GM19025 (cell line): ENCODE measurements around the gene TFAP2E.
"Not testable (repeated sequence)": the region's sequence is repeated elsewhere in the genome, so short reads cannot be mapped to it uniquely, and the experiment has no call there.

Experiments used
- ATAC-seq: cut with Tn5 transposase; IDR thresholded peaks from one replicate; pipeline ENCODE4 v1.9.1; 2021; ENCODE audit warnings: mild to moderate bottlenecking, low read depth, moderate library complexity; ENCODE audit not compliant: unreplicated experiment

TFAP2E gene

DNA sequence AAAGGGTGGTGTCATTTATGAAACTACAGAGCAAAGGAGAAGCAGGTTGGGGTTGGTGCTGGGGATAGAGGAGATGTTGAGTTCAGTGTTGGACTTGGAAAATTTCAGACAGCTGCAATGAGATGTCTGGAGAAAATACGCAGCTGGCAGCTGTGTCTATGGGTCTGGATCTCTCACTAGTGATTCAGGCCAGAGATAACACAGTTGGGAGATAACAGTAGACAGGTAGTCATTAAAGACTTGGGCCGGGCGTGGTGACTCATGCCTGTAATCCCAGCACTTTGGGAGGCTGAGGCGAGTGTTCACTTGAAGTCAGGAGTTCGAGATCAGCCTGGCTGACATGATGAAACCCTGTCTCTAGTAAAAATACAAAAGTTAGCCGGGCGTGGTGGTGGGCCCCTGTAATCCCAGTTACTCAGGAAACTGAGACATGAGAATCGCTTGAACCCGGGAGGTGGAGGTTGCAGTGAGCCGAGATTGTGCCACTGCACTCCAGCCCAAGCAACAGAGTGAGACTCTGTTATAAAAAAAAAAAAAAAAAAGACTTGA lies 2.5 kb upstream of the TFAP2E start:
- no peak for ATAC-seq

DNA sequence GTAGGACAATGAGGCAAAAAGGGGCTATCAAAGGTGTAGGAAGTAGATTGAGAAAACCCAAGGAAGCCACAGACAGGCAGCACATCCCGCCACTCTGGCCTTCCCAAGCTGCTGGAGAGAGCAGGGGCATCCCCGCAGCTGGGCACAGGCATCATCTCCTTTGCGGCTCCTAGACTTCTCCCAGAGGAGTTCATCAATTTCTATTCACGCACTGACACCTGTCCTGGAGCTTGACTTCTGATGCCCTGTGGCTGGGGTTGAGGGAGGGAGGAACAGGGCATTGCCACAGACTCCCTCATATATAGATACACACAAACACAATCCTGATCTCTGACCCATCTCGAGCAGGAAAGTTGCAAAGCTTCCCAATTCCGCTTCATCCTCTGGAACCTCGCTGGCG lies 1.9 kb upstream of the TFAP2E start:
- no peak for ATAC-seq

DNA sequence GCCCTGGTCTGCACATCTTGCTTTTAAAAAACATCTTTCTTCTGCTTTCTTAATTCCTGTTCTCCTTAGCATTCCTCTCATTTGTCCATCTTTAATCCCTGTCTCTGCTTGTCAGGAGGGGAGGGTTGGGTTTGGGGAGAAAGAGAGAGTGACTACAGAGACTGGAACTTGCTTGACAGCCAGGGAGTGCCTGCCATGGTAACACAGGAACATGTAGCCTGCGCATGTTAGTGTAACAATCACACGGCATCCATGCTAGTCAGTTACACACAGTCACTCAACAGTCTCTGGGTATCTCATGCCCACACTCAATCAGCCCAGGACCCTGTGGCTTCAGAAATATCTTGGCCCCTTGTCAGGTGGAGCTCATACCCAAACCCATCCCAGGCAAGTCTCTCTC lies 818 bp upstream of the TFAP2E start:
- no peak for ATAC-seq

DNA sequence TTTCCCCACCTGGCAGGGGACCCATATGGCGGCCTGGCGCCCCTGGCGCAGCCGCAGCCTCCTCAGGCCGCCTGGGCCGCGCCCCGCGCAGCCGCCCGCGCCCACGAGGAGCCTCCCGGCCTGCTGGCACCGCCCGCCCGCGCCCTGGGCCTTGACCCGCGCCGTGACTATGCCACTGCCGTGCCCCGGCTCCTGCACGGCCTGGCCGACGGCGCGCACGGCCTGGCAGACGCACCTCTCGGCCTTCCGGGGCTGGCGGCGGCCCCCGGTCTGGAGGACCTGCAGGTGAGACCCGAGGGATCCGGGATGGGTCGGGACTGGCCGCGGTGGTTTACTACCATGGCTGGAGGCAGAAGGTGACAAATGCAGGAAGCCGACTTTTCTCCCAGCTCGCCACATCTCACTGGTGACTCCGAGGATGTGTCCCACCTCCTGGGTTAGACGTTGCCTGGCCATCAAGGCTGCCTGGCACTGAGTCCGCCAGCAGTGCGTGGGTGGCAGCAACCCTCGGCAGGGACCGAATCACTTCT lies 1.1 kb downstream of the TFAP2E start:
- ATAC-seq, result no peak

DNA sequence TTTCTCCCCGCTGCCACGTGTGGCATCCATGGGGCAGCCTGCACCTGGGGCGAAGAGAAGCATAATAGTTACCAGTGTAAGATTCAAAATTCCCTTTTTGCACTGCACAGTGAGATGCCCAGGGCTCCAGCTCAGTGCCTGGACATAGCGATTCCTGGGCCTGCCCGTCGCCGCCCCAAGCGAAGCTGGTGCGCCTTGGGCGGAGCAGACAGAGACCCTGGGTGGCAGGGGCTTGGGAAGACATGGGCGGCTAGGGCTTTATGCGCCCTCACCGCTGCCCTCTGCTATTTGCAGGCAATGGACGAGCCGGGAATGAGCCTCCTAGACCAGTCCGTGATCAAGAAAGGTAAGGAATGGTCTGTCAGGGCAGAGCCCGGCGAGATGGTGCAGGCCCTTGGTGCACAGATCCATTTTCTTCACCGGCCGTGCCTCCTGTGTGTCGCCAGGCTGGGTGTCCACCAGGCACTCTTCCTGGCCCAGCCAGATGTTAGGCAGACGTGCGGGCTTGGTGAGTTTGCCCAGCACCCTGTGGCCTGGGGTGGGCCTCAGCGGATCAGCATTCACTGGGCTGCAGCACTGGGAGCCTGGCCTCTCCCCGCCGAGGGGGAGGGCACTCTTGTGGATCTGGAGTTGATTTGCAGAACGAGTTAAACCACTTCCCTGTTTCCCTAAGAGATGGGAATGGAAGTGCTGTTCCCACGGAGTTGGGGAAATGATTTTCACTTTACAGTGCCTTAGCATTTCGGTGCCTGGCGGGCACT lies 1.7 kb downstream of the TFAP2E start:
- no peak for ATAC-seq

DNA sequence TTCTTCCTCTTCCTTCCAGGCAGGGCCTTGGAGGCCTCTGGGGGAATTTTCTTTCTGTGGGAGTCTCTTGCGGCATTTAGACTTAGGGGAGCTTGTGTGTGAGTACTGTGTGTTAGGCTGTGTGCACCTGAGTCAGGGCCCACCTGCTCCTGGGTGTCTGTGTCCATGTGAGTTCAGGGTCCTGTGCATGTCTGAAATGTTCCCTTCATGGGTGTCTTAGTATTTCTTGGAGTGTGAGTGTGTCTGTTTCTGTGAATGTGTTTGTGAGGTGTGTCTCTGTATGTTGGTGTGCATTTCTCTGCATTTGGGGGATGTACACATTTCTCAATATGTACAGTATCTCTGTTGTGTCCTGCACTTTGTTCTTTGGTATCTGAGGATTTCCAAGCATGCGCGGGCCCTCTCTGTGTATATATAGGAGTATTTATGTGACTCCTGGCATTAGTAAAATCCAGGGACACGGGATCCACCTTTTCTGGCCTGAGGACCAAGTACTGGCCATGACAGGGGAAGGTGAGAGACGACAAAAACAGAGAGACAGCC lies 2.4 kb downstream of the TFAP2E start:
- no peak for ATAC-seq

DNA sequence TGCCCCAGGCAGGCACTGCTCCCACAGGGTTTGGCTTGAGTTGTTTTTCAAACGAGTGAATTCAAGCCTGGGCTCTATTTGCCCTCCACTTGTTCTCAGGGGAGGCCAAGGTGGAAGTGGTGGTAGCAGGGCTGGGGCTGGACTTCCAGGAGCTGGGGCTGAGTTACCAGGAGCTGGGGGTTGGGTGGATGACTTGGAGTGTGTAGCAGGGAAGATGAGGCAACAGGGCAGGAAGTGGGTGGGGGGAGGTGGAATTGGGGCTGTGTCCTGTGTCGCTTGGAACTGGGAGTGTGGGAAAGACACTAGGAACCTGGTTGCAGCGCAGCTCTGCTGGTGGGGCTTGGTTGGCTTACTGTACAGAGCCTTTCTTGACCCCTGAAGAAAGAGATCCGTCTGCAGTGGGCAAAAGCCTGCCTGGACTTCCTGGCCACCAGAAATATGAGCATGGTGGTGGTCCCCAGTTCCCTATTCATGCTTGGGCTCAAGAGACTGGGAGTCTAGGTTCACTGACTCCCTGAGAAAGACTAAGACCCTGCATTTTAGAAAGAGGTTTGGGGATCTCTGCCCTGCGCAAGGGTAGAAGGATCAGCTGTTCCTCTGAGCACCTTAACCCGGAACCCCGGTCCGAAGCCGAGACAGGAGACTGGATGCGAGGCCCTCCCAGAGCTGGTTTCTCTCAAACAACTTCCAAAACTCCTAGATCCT lies 3.1 kb downstream of the TFAP2E start:
- ATAC-seq, result no peak

DNA sequence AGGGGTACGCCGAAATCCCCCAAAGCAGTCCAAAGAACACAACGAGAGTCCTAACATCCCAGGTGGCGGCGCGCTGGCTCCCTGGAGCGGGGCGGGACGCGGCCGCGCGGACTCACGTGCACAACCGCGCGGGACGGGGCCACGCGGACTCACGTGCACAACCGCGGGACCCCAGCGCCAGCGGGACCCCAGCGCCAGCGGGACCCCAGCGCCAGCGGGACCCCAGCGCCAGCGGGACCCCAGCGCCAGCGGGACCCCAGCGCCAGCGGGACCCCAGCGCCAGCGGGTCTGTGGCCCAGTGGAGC lies 3.6 kb downstream of the TFAP2E start:
- not testable (repeated sequence) for ATAC-seq

DNA sequence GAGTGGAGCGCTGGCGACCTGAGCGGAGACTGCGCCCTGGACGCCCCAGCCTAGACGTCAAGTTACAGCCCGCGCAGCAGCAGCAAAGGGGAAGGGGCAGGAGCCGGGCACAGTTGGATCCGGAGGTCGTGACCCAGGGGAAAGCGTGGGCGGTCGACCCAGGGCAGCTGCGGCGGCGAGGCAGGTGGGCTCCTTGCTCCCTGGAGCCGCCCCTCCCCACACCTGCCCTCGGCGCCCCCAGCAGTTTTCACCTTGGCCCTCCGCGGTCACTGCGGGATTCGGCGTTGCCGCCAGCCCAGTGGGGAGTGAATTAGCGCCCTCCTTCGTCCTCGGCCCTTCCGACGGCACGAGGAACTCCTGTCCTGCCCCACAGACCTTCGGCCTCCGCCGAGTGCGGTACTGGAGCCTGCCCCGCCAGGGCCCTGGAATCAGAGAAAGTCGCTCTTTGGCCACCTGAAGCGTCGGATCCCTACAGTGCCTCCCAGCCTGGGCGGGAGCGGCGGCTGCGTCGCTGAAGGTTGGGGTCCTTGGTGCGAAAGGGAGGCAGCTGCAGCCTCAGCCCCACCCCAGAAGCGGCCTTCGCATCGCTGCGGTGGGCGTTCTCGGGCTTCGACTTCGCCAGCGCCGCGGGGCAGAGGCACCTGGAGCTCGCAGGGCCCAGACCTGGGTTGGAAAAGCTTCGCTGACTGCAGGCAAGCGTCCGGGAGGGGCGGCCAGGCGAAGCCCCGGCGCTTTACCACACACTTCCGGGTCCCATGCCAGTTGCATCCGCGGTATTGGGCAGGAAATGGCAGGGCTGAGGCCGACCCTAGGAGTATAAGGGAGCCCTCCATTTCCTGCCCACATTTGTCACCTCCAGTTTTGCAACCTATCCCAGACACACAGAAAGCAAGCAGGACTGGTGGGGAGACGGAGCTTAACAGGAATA lies 4.2 kb downstream of the TFAP2E start:
- no peak for ATAC-seq

DNA sequence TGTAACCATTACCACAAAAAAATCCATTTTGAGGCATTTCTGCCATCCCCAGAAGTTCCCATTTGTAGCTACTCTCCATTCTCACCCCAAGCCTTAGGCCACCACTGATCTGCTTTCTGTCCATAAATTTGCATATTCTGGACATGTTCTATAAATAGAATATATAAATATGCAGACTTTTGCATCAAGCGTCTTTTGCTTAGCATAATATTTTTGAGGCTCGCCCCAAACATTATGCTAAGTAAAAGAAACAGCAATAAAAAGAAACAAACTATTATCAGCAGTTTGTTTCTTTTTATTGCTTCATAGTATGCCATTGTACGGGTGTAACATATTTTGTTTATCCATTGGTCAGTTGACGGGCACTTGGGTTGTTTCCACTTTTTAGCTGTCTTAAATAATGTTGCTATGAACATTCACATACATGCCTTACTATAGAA lies 7.9 kb downstream of the TFAP2E start:
- ATAC-seq, result no peak

DNA sequence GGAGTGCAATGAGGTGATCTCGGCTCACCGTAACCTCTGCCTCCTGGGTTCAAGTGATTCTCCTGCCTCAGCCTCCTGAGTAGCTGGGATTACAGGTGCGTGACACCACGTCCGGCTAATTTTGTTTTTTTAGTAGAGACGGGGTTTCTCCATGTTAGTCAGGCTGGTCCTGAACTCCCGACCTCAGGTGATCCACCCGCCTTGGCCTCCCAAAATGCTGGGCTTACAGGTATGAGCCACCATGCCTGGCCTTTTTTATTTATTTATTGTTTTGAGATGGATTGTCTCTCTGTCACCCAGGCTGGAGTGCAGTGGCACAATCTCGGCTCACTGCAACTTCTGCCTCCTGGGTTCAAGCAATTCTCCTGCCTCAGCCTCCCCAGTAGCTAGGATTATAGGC lies 8.5 kb downstream of the TFAP2E start:
- not testable (repeated sequence) for ATAC-seq

DNA sequence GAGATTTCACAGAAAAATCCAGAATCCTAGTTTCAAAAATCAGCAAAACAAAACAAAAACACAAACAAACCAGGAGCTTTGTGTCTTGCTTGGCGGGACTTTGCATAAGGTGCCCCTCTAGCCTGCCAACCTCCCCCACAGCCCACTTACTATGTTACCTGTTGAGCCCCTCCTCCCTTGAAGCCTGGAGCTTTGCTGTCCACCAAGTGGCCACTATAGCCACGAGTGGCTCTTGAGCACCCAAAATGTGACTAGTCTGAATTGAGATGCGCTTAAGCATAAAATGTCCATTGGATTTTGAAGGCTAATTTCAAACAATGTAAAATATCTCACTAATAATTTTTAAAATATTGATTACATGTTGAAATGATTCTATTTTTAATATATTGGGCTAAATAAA lies 12.2 kb downstream of the TFAP2E start:
- ATAC-seq, result no peak

DNA sequence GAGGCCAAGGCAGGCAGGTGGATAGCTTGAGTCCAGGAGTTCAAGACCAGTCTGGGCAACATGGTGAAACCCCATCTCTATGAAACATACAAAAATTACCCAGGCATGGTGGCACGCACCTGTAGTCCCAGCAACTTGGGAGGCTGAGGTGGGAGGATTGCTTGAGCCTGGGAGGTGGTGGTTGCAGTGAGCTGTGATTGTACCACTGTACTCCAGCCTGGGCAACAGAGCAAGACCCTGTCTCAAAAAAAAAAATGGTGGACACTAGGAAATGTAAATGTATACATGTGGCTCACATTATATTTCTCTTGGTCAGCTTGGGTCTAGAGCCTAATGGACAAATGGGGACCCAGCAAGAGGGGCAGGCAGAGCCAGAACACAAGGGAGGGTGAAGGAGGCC lies 12.7 kb downstream of the TFAP2E start:
- not testable (repeated sequence) for ATAC-seq

DNA sequence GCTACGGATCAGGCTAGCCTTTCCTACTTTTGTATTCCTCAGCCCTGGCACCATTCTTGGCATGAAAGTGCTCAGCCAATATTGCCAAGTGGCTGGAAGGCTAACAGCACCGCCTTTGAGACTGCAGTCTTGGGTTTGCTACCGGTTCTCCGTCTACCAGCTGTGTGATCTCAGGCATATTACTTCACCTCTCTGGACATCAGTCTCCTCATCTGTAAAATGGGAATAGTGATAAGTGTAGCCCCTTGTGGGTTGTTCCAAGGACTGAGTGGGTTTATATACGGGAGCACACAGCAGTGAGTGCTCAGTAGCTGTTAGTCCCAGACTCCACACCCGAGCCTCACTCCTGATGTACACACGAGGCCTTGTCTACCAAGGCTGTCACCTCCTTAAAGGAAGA lies 13.7 kb downstream of the TFAP2E start:
- no peak for ATAC-seq

DNA sequence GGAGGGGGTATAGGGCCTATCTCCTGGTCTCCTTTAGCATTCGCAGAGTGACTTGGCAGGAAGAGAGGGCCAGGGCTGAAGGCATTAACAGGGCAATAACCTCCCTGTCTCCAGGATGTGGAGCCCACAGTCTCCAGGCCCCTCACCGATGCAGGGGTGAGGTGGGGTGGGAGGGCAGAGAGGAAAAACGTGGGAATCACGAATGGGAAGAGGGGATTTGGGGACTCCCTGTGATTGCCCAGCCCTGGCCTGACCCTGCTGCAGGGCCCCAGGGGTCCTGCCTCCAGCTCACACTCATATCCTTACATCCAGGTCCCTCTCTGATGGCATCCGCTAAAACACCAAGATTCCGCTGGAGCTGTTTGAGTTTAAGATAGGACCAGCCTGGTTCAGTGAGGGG lies 14.6 kb downstream of the TFAP2E start:
- no peak for ATAC-seq

DNA sequence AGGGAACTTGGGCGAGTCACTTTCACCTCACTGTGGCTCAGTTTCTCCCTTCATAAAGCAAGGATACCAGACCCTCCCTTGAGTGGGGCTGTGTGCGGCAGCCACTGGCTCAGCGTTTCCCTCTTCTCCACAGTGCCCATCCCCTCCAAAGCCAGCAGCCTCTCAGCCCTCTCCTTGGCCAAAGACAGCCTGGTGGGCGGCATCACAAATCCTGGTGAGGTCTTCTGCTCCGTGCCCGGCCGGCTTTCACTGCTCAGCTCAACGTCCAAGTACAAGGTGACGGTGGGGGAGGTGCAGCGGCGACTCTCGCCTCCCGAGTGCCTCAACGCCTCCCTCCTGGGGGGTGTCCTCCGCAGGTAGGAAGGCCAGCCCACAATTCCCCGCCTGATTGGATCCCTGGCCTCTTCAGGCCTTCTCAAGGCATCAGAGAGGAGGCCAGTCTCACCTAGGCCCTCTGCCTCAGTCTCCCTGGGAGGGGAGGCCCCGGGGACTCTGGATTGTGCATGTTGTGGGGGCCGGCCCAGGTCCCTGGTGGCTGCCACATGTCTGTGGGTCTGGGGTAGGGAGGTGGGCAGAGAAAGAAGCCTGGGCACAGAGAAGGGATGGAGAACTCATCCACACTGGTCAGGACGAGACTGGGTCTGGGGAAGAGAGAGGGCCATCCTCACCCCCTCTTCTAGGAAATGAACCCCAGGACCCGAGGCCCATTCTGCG lies 15.2 kb downstream of the TFAP2E start:
- ATAC-seq, result no peak

DNA sequence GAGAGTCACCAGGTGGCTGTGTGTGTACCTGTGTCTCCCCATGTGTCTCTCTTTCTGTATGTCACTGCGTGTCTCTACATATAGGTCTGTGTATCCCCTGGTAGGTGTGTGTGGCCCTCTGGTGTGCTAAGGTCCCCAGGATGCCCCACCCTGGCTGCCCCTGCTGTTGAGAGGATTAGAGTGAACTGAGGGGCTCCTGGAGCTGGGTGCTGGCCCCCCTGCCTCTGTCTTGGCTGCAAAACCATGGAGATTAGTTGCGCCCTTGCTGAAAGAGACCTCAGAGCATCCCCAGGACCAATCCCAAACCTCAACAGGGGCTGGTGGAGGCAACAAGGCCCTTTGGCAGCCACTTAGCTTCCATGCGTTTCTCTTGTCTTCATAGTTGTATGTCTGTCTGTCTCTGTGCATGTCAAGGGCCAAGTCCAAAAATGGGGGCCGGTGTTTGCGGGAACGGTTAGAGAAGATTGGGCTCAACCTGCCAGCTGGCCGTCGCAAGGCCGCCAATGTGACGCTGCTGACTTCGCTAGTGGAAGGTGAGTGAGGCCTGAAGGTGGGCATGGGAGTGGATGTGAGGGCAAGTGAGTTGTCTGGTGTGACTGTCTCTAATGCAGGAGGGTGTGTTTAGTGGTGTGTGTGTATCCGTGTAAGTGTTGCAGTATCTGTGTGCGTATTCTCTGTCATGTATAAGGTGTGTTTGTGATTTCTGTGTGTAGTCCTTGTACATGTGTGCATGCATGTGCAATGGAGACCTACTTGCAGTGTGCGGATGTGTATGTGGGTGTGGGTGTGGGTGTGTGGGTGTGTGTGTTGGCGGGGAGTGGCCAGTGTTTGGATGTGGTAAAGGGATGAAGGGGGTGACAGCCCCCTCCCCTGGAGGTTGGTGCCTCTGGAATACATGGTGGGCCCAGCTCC lies 16.7 kb downstream of the TFAP2E start:
- no peak for ATAC-seq

DNA sequence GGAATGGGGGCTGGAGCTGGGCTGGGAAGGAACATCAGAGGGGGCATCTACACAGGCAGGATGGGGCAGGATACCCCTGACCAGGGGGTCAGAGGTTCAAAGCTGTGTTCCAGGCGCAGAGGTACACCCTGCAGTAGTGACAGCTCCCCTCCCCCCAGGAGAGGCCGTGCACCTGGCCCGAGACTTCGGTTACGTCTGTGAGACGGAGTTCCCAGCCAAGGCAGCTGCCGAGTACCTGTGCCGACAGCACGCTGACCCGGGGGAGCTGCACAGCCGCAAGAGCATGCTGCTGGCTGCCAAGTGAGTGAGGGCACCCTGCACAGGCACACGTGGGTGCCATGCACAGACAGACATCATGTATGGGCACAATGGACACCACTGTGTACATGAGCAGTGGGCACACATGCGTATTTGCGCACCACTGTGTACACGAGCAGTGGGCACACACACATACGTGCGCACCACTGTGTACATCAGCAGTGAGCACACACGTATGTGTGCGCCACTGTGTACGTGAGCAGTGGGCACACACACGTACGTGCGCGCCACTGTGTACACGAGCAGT lies 17.4 kb downstream of the TFAP2E start:
- no peak for ATAC-seq
